Fibroblast of lung (primary cell): ENCODE results near the gene C18orf63.

Source experiments
- CTCF ChIP-seq, 2 donors: IDR thresholded peaks in 1 of 2; conservative IDR thresholded peaks in 1 of 2; 1 replicate in 1 of 2; 2 replicates in 1 of 2; pipeline ENCODE4 v1.5.1; 2011 to 2012; ENCODE audit warnings: low read length in 2 of 2, control low read depth in 1 of 2, inconsistent platforms in 1 of 2, low read depth in 1 of 2, mild to moderate bottlenecking in 1 of 2
- EZH2 ChIP-seq: IDR thresholded peaks from 2 replicates; pipeline ENCODE4 v1.5.1; 2012; ENCODE audit warnings: low read length, control low read depth, mild to moderate bottlenecking; ENCODE audit errors: missing control alignments

GRCh38 chr18:74281980-74282754 lies 33.5 kb upstream of the C18orf63 start:
- TF ChIP-seq CTCF (conservative IDR thresholded peaks at IDR 0.05 in 1 of 2, IDR thresholded peaks at IDR 0.05 in 1 of 2; ENCODE audit: low read depth in 1 of 2, low read length in 2 of 2) (no peak), EZH2 (no peak)
